Activated CD4-positive, alpha-beta T cell treated with anti-CD3 and anti-CD28 coated beads, Interleukin-2, amount 10 ng/mL, durations not matched to agents 7 days and 5 days (primary cell): ENCODE data around the gene NELFCD. TPM values are rescaled to one million over a fixed set of nuclear protein-coding genes. Genes with fewer than 3 reads are reported as not detected.

Experiments used
- CTCF ChIA-PET: fragments of 350-600 bp; sonication (Branson Sonifier 250); formaldehyde crosslinking; loops from one replicate; lab custom pipeline; 2021; ENCODE audit warnings: antibody characterized with exemption; lab: Charles Lee
- POLR2A ChIA-PET: fragments of 350-600 bp; sonication (Branson Sonifier 250); formaldehyde crosslinking; loops from one replicate; lab custom pipeline; 2021; ENCODE audit warnings: antibody characterized with exemption; lab: Charles Lee
- DNase-seq: peaks from one replicate; pipeline ENCODE4 v3.0.0-alpha.2; 2020
- H3K27ac Mint-ChIP-seq: one replicate; pipeline ENCODE4 v1.8.0; 2021; ENCODE audit warnings: mild to moderate bottlenecking, moderate library complexity, mixed read lengths
- H3K27me3 Mint-ChIP-seq: one replicate; pipeline ENCODE4 v1.8.0; 2021; ENCODE audit warnings: mixed read lengths
- H3K36me3 Mint-ChIP-seq: one replicate; pipeline ENCODE4 v1.8.0; 2021; ENCODE audit warnings: low read depth, mixed read lengths
- H3K4me1 Mint-ChIP-seq: one replicate; pipeline ENCODE4 v1.8.0; 2021; ENCODE audit warnings: mixed read lengths
- H3K4me3 Mint-ChIP-seq: one replicate; pipeline ENCODE4 v1.8.0; 2021; ENCODE audit warnings: mild to moderate bottlenecking, moderate library complexity, mixed read lengths
- H3K9me3 Mint-ChIP-seq: one replicate; pipeline ENCODE4 v1.8.0; 2021; ENCODE audit warnings: mixed read lengths
- total RNA-seq, 2 experiments: library from RNA; stranded (reverse); gene quantifications; one replicate each; pipeline ENCODE4 v1.2.3, GENCODE V29; 2021

NELFCD gene
- total RNA-seq, 2 experiments from 2014 or later, result 90.1 to 98.2 TPM

DNA sequence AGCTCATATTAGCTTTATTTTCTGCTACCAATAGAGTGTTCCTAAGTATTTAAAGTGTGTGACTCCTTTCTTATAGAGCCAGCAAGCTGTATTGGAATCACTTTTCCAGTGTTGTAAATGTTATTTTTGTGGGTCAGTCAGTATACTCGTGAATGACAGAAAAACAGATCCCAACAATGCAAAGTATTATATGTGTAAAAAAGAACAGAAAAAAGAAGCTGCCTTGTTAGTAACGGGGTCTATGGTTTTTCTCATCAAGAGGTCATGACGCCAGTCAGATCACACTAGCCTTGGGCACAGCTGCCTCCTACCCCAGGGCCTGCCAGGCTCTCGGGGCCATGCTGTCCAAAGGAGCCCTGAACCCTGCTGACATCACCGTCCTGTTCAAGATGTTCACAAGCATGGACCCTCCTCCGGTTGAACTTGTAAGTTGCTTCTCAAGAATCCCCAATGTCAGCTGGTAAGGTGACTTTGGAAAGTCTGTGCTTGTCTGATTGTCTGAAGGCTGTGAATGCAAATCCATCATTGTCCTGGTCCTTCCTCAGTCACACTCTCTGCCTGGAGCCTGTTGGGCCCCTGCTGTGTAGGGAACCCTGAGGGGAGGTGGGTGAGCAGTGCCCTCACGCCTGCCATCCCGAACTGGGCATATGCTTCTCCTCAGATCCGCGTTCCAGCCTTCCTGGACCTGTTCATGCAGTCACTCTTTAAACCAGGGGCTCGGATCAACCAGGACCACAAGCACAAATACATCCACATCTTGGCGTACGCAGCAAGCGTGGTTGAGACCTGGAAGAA, 9.8 kb downstream of the NELFCD start:
- CTCF ChIA-PET, result interaction anchor here (0.6 kb wide), 1 partner anchor 12 kb away, joined by 4 read pairs; no protein-coding TSS in a partner anchor
- Mint-ChIP-seq H3K27me3 (no peaks in the 10 kb centered on the region), H3K9me3 (no peaks in the 10 kb centered on the region), H3K4me1 (peaks cover 9% of the 10 kb centered on the region), H3K27ac (no peak overlapping the region), H3K36me3 (peaks cover 83% of the 10 kb centered on the region), H3K4me3 (no peak overlapping the region)
- DNase-seq, result no peak
- POLR2A ChIA-PET, result no interaction called here

DNA sequence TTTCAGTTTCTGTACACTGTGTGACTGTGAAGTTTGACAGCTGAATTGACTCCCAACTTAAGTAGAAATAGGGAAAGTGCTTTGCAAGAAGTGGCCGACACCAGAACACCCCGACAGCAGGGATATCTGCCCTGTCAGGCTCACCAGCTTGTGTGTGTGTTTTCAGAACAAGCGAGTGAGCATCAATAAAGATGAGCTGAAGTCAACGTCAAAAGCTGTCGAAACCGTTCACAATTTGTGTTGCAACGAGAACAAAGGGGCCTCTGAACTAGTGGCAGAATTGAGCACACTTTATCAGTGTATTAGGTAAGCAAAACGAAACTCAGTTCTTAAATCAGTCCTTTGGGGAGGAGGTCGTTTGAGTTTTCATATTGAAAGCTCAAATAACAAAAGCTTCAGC, 10.7 kb downstream of the NELFCD start:
- H3K4me3 Mint-ChIP-seq, result no peak overlapping the region
- peaks cover 87% of the 10 kb centered on the region for H3K36me3 Mint-ChIP-seq
- no peaks in the 10 kb centered on the region for H3K27me3 Mint-ChIP-seq
- no peaks in the 10 kb centered on the region for H3K9me3 Mint-ChIP-seq
- no peak for DNase-seq
- ChIA-PET POLR2A (no interaction called here), CTCF (no interaction called here)
- H3K27ac Mint-ChIP-seq, result no peak overlapping the region
- peaks cover 6% of the 10 kb centered on the region for H3K4me1 Mint-ChIP-seq

DNA sequence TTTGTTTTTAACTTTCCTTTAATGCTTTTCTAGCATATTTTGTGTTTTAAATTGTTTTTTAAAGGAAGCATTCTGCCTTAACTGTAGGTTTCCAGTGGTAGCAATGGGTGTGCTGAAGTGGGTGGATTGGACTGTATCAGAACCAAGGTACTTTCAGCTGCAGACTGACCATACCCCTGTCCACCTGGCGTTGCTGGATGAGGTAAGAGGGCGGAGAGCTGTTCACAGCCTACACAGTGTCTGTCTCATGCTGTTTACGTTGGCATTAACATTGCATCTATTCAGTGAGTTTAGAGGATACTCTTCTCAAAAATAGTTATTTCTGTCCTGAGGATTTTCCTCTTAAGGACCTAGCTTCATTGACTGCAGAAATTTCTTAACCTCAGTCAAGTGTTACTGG, 11.9 kb downstream of the NELFCD start:
- Mint-ChIP-seq H3K4me3 (no peak overlapping the region), H3K9me3 (no peaks in the 10 kb centered on the region), H3K27ac (no peak overlapping the region), H3K27me3 (no peaks in the 10 kb centered on the region), H3K36me3 (peaks cover 84% of the 10 kb centered on the region), H3K4me1 (peaks cover 4% of the 10 kb centered on the region)
- POLR2A ChIA-PET, result no interaction called here
- CTCF ChIA-PET, result interaction anchor here (1.3 kb wide), 1 partner anchor 9 kb away, joined by 3 read pairs; no protein-coding TSS in a partner anchor
- no peak for DNase-seq

DNA sequence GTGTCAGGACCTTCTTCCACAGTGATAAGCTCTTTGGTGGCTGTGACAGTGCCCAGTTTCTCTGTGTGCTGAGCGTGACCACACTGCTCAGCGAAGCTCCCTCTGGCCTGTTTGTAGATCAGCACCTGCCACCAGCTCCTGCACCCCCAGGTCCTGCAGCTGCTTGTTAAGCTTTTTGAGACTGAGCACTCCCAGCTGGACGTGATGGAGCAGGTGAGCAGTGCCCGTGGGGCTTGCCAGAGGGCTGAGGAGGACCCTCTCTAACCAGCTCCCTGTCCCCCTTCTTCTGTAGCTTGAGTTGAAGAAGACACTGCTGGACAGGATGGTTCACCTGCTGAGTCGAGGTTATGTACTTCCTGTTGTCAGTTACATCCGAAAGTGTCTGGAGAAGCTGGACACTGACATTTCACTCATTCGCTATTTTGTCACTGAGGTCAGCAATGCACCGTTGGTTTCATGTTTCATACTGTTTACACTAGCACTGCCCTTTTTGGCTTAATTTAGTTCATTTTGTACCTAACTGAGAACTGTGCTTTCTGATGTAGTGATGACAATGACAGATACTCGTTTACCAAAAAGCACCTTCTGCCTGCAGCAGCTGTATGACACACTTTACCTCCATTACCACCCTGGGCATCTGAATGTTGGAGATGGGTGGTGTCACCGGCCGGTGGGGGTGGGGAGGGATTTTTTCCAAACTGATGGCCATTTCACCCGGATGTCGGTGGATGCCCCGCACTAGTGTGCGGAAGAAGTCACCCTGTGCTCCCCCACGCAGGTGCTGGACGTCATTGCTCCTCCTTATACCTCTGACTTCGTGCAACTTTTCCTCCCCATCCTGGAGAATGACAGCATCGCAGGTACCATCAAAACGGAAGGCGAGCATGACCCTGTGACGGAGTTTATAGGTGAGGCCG, 12.5 kb downstream of the NELFCD start:
- DNase-seq, result no peak
- ChIA-PET POLR2A (no interaction called here), CTCF (interaction anchor here (1.3 kb wide), 1 partner anchor 9 kb away, joined by 3 read pairs; no protein-coding TSS in a partner anchor)
- Mint-ChIP-seq H3K4me1 (peaks cover 4% of the 10 kb centered on the region), H3K27me3 (no peaks in the 10 kb centered on the region), H3K36me3 (peaks cover 81% of the 10 kb centered on the region), H3K27ac (peak overlapping the region; percentile 54), H3K4me3 (no peak overlapping the region), H3K9me3 (no peaks in the 10 kb centered on the region)

DNA sequence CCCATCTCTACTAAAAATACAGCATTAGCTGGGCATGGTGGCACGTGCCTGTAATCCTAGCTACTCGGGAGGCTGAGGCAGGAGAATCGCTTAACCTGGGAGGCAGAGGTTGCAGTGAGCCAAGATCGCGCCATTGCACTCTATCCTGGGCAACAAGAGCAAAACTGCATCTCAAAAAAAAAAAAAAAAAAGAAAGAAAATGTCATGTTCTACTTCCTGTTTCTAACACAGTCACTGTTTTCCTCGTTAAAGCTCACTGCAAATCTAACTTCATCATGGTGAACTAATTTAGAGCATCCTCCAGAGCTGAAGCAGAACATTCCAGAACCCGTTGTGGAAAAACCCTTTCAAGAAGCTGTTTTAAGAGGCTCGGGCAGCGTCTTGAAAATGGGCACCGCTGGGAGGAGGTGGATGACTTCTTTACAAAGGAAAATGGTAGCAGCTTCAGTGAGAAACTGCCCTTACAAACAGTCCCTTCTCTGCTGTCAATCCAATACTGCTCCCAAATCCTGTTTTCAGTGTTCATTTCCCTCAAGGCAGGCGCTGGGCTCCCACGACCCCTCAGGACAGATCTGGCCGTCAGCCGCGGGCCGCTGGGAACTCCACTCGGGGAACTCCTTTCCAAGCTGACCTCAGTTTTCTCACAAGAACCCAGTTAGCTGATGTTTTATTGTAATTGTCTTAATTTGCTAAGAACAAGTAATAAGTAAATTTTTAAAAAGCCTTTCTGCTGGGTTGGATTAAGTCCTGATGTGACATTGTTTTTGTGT, 13.5 kb downstream of the NELFCD start:
- DNase-seq, result no peak
- Mint-ChIP-seq H3K4me3 (no peak overlapping the region), H3K36me3 (peaks cover 76% of the 10 kb centered on the region), H3K9me3 (no peaks in the 10 kb centered on the region), H3K27ac (peak overlapping the region; percentile 69), H3K27me3 (no peaks in the 10 kb centered on the region), H3K4me1 (peaks cover 4% of the 10 kb centered on the region)
- ChIA-PET CTCF (no interaction called here), POLR2A (no interaction called here)

DNA sequence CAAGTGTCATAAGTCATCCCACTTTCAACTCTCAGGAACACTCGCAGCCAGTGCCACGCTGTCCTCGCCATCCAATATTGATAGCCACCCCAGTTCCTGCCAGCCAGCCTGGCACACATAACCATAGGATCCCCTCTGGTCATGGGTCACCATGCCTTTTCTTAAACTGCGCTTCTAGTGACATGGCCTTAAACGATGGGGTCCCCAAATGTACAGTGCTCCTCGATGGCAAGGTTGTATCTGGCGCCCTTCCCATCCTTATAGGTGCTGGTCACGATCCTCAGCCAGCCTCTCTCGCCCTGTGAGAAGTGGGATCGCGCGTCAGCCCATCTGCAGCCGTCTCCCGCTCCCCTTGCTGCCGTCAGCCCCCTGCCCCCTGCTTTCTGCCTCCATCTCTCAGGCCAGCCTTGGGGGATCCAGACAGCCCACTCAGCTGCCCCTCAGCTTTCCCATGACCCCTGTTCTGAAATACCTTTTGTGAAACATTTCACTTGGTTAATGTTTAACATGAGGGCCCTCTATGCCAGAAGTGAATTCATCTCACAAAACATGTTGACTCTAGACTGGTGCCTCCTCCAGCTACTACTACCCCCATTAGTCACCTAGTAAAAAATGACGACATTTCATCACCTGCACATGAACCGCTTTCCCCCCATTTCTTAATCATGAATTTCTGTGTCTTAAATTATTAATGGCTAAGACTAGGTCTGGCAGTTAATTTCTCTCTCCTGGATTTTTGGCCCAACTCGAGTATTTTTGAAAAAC, 14.6 kb downstream of the NELFCD start:
- ChIA-PET CTCF (interaction anchor here (1.2 kb wide), 1 partner anchor 9 kb away, joined by 3 read pairs; no protein-coding TSS in a partner anchor), POLR2A (no interaction called here)
- no peaks in the 10 kb centered on the region for H3K9me3 Mint-ChIP-seq
- no peak for DNase-seq
- H3K36me3 Mint-ChIP-seq, result peaks cover 72% of the 10 kb centered on the region
- no peaks in the 10 kb centered on the region for H3K27me3 Mint-ChIP-seq
- no peak overlapping the region for H3K4me3 Mint-ChIP-seq
- peaks cover 4% of the 10 kb centered on the region for H3K4me1 Mint-ChIP-seq
- H3K27ac Mint-ChIP-seq, result no peak overlapping the region

DNA sequence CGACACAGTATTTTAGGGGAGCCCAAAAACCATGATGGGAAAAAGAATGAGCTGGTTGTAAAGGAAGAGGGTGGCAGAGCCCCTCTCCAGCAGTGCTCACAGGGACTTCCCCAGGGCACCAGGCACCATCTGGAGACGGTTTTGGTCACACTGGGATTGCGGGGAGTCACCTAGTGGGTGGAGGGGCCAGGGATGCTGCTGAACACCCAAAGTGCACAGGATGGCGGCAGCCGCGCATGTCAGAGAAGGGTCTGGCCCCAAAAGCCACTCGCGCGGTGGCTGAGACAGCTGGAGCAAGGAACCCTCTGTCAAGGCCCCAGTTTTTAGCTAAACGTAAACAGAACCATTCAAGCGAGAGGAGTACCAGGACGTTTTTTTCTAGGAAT, 15.2 kb downstream of the NELFCD start:
- ChIA-PET POLR2A (no interaction called here), CTCF (interaction anchor here (0.7 to 1.2 kb wide), 3 partner anchors 9 to 435 kb away, joined by 3 to 4 read pairs (median 3); no protein-coding TSS in a partner anchor)
- Mint-ChIP-seq H3K4me1 (peaks cover 4% of the 10 kb centered on the region), H3K27ac (no peak overlapping the region), H3K27me3 (no peaks in the 10 kb centered on the region), H3K4me3 (no peak overlapping the region), H3K9me3 (no peaks in the 10 kb centered on the region), H3K36me3 (peaks cover 66% of the 10 kb centered on the region)
- DNase-seq, result no peak

DNA sequence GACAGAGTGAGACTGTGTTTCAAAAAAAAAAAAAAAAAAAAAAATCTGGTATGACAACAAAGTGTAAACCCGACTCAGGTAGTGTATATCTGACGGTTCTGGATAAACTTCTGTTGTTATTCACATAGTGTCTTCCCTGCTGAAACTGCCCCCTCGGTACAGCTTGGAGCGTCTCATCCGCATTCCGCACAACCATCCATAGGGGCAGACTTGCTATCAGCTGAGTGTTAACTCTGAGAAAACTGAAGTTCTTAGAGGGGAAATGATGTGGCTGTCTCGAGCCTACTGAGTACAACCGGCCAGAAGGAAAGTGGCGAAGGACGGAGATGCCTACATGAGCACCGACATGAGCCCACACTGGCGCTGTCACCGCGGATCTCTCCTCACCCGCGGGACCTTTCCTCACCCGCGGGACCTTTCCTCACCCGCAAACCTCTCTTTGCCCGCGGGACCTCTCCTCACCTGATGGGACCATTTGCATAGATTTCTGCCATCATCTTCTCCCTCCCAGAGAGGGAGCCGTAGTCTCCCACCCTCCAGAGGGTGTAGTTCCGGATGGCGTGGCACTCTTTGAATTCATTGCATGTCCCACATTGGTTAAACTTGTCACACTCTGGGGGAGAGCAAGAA, 16.2 kb downstream of the NELFCD start:
- ChIA-PET CTCF (interaction anchor here (0.7 to 0.9 kb wide), 3 partner anchors 20 to 434 kb away, joined by 3 to 4 read pairs (median 3); no protein-coding TSS in a partner anchor), POLR2A (no interaction called here)

DNA sequence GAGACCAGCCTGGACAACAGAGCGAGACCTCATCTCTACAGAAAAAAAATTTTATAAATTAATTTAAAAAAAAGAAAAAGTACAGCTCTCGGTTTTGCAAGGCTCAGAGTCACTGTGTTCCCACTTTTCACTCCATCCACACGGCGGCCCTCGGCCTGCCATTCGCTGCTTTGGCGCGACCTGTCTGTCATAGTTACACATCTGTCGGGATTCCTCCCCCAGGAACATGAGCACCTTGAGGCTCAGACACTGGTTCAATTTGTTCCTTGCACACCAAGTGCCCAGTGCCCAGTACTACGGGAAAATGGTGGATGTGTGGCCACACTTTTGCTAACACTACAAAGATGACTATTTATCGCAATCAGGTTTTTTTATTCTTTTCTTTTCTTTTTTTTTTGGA, 17.6 kb downstream of the NELFCD start:
- ChIA-PET CTCF (no interaction called here), POLR2A (no interaction called here)
- no peak for DNase-seq
- Mint-ChIP-seq H3K4me3 (no peak overlapping the region), H3K36me3 (peaks cover 58% of the 10 kb centered on the region), H3K27me3 (no peaks in the 10 kb centered on the region), H3K9me3 (no peaks in the 10 kb centered on the region), H3K4me1 (peaks cover 16% of the 10 kb centered on the region), H3K27ac (no peak overlapping the region)

More for the DNA sequence above, 16.2 kb downstream of the NELFCD start:
- Mint-ChIP-seq H3K4me1 (peaks cover 6% of the 10 kb centered on the region), H3K4me3 (no peak overlapping the region), H3K36me3 (peaks cover 65% of the 10 kb centered on the region), H3K9me3 (no peaks in the 10 kb centered on the region), H3K27ac (no peak overlapping the region), H3K27me3 (no peaks in the 10 kb centered on the region)
- DNase-seq, result no peak

DNA sequence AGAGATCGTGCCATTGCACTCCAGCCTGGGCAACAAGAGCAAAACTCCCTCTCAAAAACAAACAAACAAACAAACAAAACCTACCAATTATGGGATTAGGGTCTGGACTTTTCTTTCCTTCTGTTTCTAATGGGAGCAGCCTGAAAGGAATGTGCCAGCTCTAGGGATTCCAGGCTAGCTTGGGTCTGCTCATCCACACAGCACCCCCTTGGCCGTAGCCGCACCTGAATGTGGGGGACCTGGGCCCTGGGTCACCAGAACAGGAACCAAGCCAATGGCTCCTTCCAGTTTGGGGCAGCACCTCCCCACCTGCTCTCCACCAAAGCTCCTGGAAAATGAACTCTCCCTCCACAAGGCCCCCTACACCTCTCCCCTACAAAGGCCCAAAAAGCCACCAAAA, 19.3 kb downstream of the NELFCD start:
- no peaks in the 10 kb centered on the region for H3K9me3 Mint-ChIP-seq
- DNase-seq, result no peak
- no peak overlapping the region for H3K4me3 Mint-ChIP-seq
- peaks cover 53% of the 10 kb centered on the region for H3K36me3 Mint-ChIP-seq
- CTCF ChIA-PET, result interaction anchor here (0.6 kb wide), 1 partner anchor 205 kb away, joined by 3 read pairs; no protein-coding TSS in a partner anchor
- no peak overlapping the region for H3K27ac Mint-ChIP-seq
- no peaks in the 10 kb centered on the region for H3K27me3 Mint-ChIP-seq
- peaks cover 28% of the 10 kb centered on the region for H3K4me1 Mint-ChIP-seq
- POLR2A ChIA-PET, result no interaction called here

DNA sequence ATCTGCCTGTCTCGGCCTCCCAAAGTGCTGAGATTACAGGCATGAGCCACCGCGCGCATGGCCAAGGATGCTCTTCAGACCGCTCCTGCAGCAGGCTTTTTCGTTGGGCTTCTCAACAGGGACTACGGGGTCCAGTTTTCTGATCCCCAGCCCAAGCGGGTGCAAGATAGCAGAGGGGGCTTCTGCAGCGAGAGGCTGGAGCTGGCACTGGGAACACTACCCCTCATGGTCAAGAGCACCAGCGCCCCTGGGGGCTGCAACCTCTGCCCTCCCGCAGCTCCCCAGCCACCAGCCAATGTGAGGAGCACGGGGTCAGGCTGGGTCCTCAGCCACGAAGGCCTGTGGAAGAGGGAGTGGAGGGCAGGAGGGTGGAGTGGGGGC, 20.0 kb downstream of the NELFCD start:
- H3K4me1 Mint-ChIP-seq, result peaks cover 35% of the 10 kb centered on the region
- CTCF ChIA-PET, result no interaction called here
- H3K36me3 Mint-ChIP-seq, result peaks cover 46% of the 10 kb centered on the region
- DNase-seq, result no peak
- H3K27me3 Mint-ChIP-seq, result no peaks in the 10 kb centered on the region
- no peak overlapping the region for H3K27ac Mint-ChIP-seq
- H3K4me3 Mint-ChIP-seq, result no peak overlapping the region
- no peaks in the 10 kb centered on the region for H3K9me3 Mint-ChIP-seq
- POLR2A ChIA-PET, result no interaction called here
